Liver (tissue), 9 donors: ENCODE results near the gene RAB3C. TPM values are rescaled to one million over a fixed set of nuclear protein-coding genes. Genes with fewer than 3 reads are reported as not detected.
"Not testable (repeated sequence)": the region's sequence is repeated elsewhere in the genome, so short reads cannot be mapped to it uniquely, and the experiment has no call there.

ENCODE experiments used
- DNase-seq: peaks from one replicate; pipeline ENCODE4 v3.0.0-alpha.2; 2017; ENCODE audit warnings: low spot score
- H3K27ac ChIP-seq, 2 donors: one replicate each; pipeline ENCODE4 v1.7.0; 2013; ENCODE audit warnings: inconsistent platforms in 2 of 2, low read length in 2 of 2, control low read depth in 1 of 2, low read depth in 1 of 2, mild to moderate bottlenecking in 1 of 2
- H3K27me3 ChIP-seq, 4 donors: one replicate each; pipeline versions ENCODE4 v1.6.1 to v1.7.0; 2013; ENCODE audit warnings: low read length in 3 of 4, inconsistent platforms in 1 of 4, mild to moderate bottlenecking in 1 of 4, moderate library complexity in 1 of 4; ENCODE audit not compliant: control insufficient read depth in 4 of 4, insufficient read depth in 4 of 4
- H3K36me3 ChIP-seq, 4 donors: one replicate each; pipeline versions ENCODE4 v1.6.1 to v1.7.0; 2013; ENCODE audit warnings: low read length in 3 of 4, mild to moderate bottlenecking in 3 of 4, low read depth in 1 of 4, moderate library complexity in 1 of 4; ENCODE audit not compliant: control insufficient read depth in 4 of 4, insufficient read depth in 3 of 4
- H3K4me1 ChIP-seq, 4 donors: one replicate each; pipeline versions ENCODE4 v1.6.1 to v1.7.0; 2013; ENCODE audit warnings: low read length in 3 of 4, mild to moderate bottlenecking in 3 of 4, moderate library complexity in 1 of 4; ENCODE audit not compliant: control insufficient read depth in 4 of 4, insufficient read depth in 4 of 4
- H3K4me3 ChIP-seq, 3 donors: one replicate each; pipeline versions ENCODE4 v1.6.1 to v1.7.0; 2013; ENCODE audit warnings: low read length in 3 of 3, control low read depth in 1 of 3, low read depth in 1 of 3, mild to moderate bottlenecking in 1 of 3
- H3K9ac ChIP-seq, 2 donors: one replicate each; pipeline ENCODE4 v1.7.0; 2013; ENCODE audit warnings: low read length in 2 of 2, mild to moderate bottlenecking in 2 of 2, moderate library complexity in 2 of 2, control low read depth in 1 of 2, low read depth in 1 of 2
- H3K9me3 ChIP-seq, 4 donors: one replicate each; pipeline versions ENCODE4 v1.6.1 to v1.7.0; 2013; ENCODE audit warnings: low read length in 3 of 4; ENCODE audit not compliant: control insufficient read depth in 4 of 4
- ATF3 ChIP-seq: IDR thresholded peaks from 2 replicates; pipeline ENCODE4 v1.6.1; 2016; ENCODE audit warnings: antibody characterized with exemption
- FOXA1 ChIP-seq: IDR thresholded peaks from 2 replicates; pipeline ENCODE4 v1.6.1; 2016; ENCODE audit warnings: antibody characterized with exemption
- FOXA2 ChIP-seq: IDR thresholded peaks from 2 replicates; pipeline ENCODE4 v1.6.1; 2016; ENCODE audit warnings: antibody characterized with exemption
- HNF4A ChIP-seq, 2 donors: conservative IDR thresholded peaks; 2 replicates each; pipeline ENCODE4 v1.6.1; 2016; ENCODE audit warnings: antibody characterized with exemption in 2 of 2, mild to moderate bottlenecking in 2 of 2
- JUND ChIP-seq, 2 donors: IDR thresholded peaks; 2 replicates each; pipeline ENCODE4 v1.6.1; 2016; ENCODE audit warnings: antibody characterized with exemption in 2 of 2
- MAX ChIP-seq: IDR thresholded peaks from 2 replicates; pipeline ENCODE4 v1.6.1; 2016; ENCODE audit warnings: antibody characterized with exemption
- RAD21 ChIP-seq, 2 donors: IDR thresholded peaks; 2 replicates each; pipeline ENCODE4 v1.6.1; 2016; ENCODE audit warnings: antibody characterized with exemption in 2 of 2, mild to moderate bottlenecking in 2 of 2
- REST ChIP-seq: IDR thresholded peaks from 2 replicates; pipeline ENCODE4 v1.6.1; 2016; ENCODE audit warnings: antibody characterized with exemption, mild to moderate bottlenecking
- RXRA ChIP-seq, 2 donors: IDR thresholded peaks; 2 replicates each; pipeline ENCODE4 v1.6.1; 2017 to 2018; ENCODE audit warnings: antibody characterized with exemption in 2 of 2, mild to moderate bottlenecking in 1 of 2
- SP1 ChIP-seq: IDR thresholded peaks from 2 replicates; pipeline ENCODE4 v1.6.1; 2018; ENCODE audit warnings: antibody characterized with exemption, mild to moderate bottlenecking
- TAF1 ChIP-seq: conservative IDR thresholded peaks from 2 replicates; pipeline ENCODE4 v1.6.1; 2016; ENCODE audit warnings: antibody characterized with exemption, mild to moderate bottlenecking
- YY1 ChIP-seq: IDR thresholded peaks from 2 replicates; pipeline ENCODE4 v1.6.1; 2016; ENCODE audit warnings: antibody characterized with exemption, mild to moderate bottlenecking
- WGBS: extraction: QIAGEN DNeasy Blood & Tissue Kit; methylation state at CpG from one replicate; pipeline ENCODE4 v1.1.7; 2013; 5-methylcytosine and 5-hydroxymethylcytosine counted together
- polyA plus RNA-seq, 2 donors: library from polyadenylated mRNA; stranded (reverse) in 1 of 2; unstranded in 1 of 2; fragments of 200-250 nt in 1 of 2; fragments of >200 nt in 1 of 2; fragmentation: Nextera tagmentation in 1 of 2; extraction: Ambion mirVana in 1 of 2; gene quantifications; one replicate each; pipeline versions ENCODE4 v1.2.1 to v1.2.3, GENCODE V29; 2013 to 2015
- total RNA-seq, 2 donors: library from RNA; depleted of rRNA; stranded (reverse); fragments of >200 nt; gene quantifications; one replicate each; pipeline ENCODE4 v1.2.3, GENCODE V29; 2014
- donor health status: healthy.
- donor health status: healthy.
- donor health status: healthy.
- donor health status: healthy.
- donor health status: healthy.

Gene RAB3C
- total and polyA plus RNA-seq, 4 donors = 0.72 to 4.6 (median 1.3) TPM

GRCh38 chr5:58699088-58699761 lies 116.3 kb downstream of the RAB3C start:
- H3K27me3 ChIP-seq, H3K4me3 ChIP-seq, H3K36me3 ChIP-seq, DNase-seq, H3K9me3 ChIP-seq, H3K9ac ChIP-seq: not testable (repeated sequence)
- Histone ChIP-seq H3K27ac (peak overlapping the region in 1 of 2 donors; percentile 36), H3K4me1 (peaks cover 0 to 16% (median 8%) of the 10 kb centered on the region in 4 donors)
- TF ChIP-seq RAD21 (IDR thresholded peaks at IDR 0.05) (peak; percentile 33 to 63), RXRA (IDR thresholded peaks at IDR 0.05) (peak; percentile 56 to 62), MAX (peak; percentile 21), FOXA1 (peak; percentile 54), HNF4A (conservative IDR thresholded peaks at IDR 0.05) (peak; percentile 41 to 45), ATF3 (peak; percentile 54), SP1 (peak; percentile 70), TAF1 (peak; percentile 20)
- 59% methylated on average over 5 of the region's 5 CpGs for WGBS

GRCh38 chr5:58699762-58700118 lies 116.9 kb downstream of the RAB3C start:
- peak overlapping the region in 1 of 2 donors; percentile 36 for H3K27ac ChIP-seq
- 78% methylated on average over 6 of the region's 6 CpGs for WGBS
- TF ChIP-seq REST = no peak
- TF ChIP-seq JUND (IDR thresholded peaks at IDR 0.05) = no peak
- TF ChIP-seq TAF1 = no peak
- TF ChIP-seq SP1 = no peak
- no peak for TF ChIP-seq RXRA (IDR thresholded peaks at IDR 0.05)
- TF ChIP-seq MAX = no peak
- no peak for TF ChIP-seq FOXA2
- TF ChIP-seq YY1 = no peak
- H3K4me3 ChIP-seq = no peak overlapping the region
- H3K4me1 ChIP-seq = peaks cover 0 to 18% (median 11%) of the 10 kb centered on the region in 4 donors
- H3K9ac ChIP-seq = no peak overlapping the region
- no peaks in the 10 kb centered on the region for H3K36me3 ChIP-seq
- peaks cover 0 to 2% (median 0%) of the 10 kb centered on the region in 4 donors for H3K9me3 ChIP-seq
- no peak for DNase-seq
- H3K27me3 ChIP-seq = no peaks in the 10 kb centered on the region

- peak overlapping the region in 1 of 2 donors; percentile 42 for H3K9ac ChIP-seq
- no peaks in the 10 kb centered on the region for H3K36me3 ChIP-seq
- H3K4me3 ChIP-seq = no peak overlapping the region
- H3K9me3 ChIP-seq = peaks cover 0 to 2% (median 0%) of the 10 kb centered on the region in 4 donors
- peak overlapping the region in 1 of 2 donors; percentile 67 for H3K27ac ChIP-seq
- H3K4me1 ChIP-seq = peaks cover 1 to 16% (median 11%) of the 10 kb centered on the region in 4 donors
- no peak for TF ChIP-seq YY1
- peak in 1 of 2 donors; percentile 9 for TF ChIP-seq RAD21 (IDR thresholded peaks at IDR 0.05)
- no peak for TF ChIP-seq FOXA1
- peak; percentile 32 to 53 for TF ChIP-seq RXRA (IDR thresholded peaks at IDR 0.05)
- peak; percentile 54 for TF ChIP-seq FOXA2
- TF ChIP-seq SP1 = peak; percentile 55
- peak; percentile 49 to 56 for TF ChIP-seq HNF4A (conservative IDR thresholded peaks at IDR 0.05)
- peak in 1 of 2 donors; percentile 10 for TF ChIP-seq JUND (IDR thresholded peaks at IDR 0.05)
- no peaks in the 10 kb centered on the region for H3K27me3 ChIP-seq
- 40% methylated on average over 3 of the region's 3 CpGs for WGBS
- DNase-seq = no peak
Observed at GRCh38 chr5:58703925-58704555, 121.2 kb downstream of the RAB3C start.
